ENCODE data around the gene CDK19.

The CDK19 gene

GRCh38 chr6:110703010-110703905 is 112.0 kb downstream of the CDK19 start:
- no peak for DNase-seq (ENCODE audit: low spot score)

- DNase-seq (ENCODE audit: low spot score), result no peak
Observed at GRCh38 chr6:110699780-110700179, 115.5 kb downstream of the CDK19 start.

GRCh38 chr6:110693994-110694393 is 121.3 kb downstream of the CDK19 start:
- no peak for DNase-seq (ENCODE audit: low spot score)

- DNase-seq (ENCODE audit: low spot score), result no peak
Observed at GRCh38 chr6:110693296-110693695, 122.0 kb downstream of the CDK19 start.

GRCh38 chr6:110690916-110691315 is 124.4 kb downstream of the CDK19 start:
- DNase-seq (ENCODE audit: low spot score), result no peak

- DNase-seq (ENCODE audit: low spot score), result no peak
Observed at GRCh38 chr6:110690106-110690654, 125.1 kb downstream of the CDK19 start.

GRCh38 chr6:110689275-110689935 is 125.9 kb downstream of the CDK19 start:
- DNase-seq (ENCODE audit: low spot score), result no peak

- DNase-seq (ENCODE audit: low spot score), result no peak
Observed at GRCh38 chr6:110688661-110689268, 126.5 kb downstream of the CDK19 start.

- DNase-seq (ENCODE audit: low spot score), result no peak
Observed at GRCh38 chr6:110687326-110687725, 127.9 kb downstream of the CDK19 start.

- DNase-seq (ENCODE audit: low spot score), result no peak
Observed at GRCh38 chr6:110683241-110683640, 132.0 kb downstream of the CDK19 start.

- DNase-seq (ENCODE audit: low spot score), result peak; percentile 90
Observed at GRCh38 chr6:110682460-110682853, 132.8 kb downstream of the CDK19 start.

GRCh38 chr6:110681543-110682459 is 133.5 kb downstream of the CDK19 start:
- no peak for DNase-seq (ENCODE audit: low spot score)

GRCh38 chr6:110676396-110676795 is 138.9 kb downstream of the CDK19 start:
- no peak for DNase-seq (ENCODE audit: low spot score)

GRCh38 chr6:110674096-110674495 is 141.2 kb downstream of the CDK19 start:
- no peak for DNase-seq (ENCODE audit: low spot score)

- DNase-seq (ENCODE audit: low spot score), result no peak
Observed at GRCh38 chr6:110672122-110672521, 143.1 kb downstream of the CDK19 start.

GRCh38 chr6:110671447-110671846 is 143.8 kb downstream of the CDK19 start:
- no peak for DNase-seq (ENCODE audit: low spot score)

GRCh38 chr6:110665600-110665999 is 149.7 kb downstream of the CDK19 start:
- no peak for DNase-seq (ENCODE audit: low spot score)

GRCh38 chr6:110664933-110665332 is 150.3 kb downstream of the CDK19 start:
- DNase-seq (ENCODE audit: low spot score), result no peak

GRCh38 chr6:110662490-110663211 is 152.6 kb downstream of the CDK19 start:
- DNase-seq (ENCODE audit: low spot score), result no peak

- no peak for DNase-seq (ENCODE audit: low spot score)
Observed at GRCh38 chr6:110661414-110661813, 153.9 kb downstream of the CDK19 start.

Measured in cerebellar cortex (tissue), 1 donor.